GM12878 (cell line): Measurements from ENCODE around the gene OR6N1.

Source experiments
- TCF12 ChIP-seq: IDR thresholded peaks from 2 replicates; pipeline ENCODE4 v1.6.1; 2011; ENCODE audit warnings: low read depth, mild to moderate bottlenecking, low read length
- TF ChIP-seq, protein P1 (sequence below): IDR thresholded peaks from 2 replicates; pipeline ENCODE4 v1.6.1; 2011; ENCODE audit warnings: borderline replicate concordance, low read depth, mild to moderate bottlenecking, moderate library complexity, low read length; ENCODE audit not compliant: insufficient read depth, poor library complexity, severe bottlenecking

- TF ChIP-seq, protein P1, sequence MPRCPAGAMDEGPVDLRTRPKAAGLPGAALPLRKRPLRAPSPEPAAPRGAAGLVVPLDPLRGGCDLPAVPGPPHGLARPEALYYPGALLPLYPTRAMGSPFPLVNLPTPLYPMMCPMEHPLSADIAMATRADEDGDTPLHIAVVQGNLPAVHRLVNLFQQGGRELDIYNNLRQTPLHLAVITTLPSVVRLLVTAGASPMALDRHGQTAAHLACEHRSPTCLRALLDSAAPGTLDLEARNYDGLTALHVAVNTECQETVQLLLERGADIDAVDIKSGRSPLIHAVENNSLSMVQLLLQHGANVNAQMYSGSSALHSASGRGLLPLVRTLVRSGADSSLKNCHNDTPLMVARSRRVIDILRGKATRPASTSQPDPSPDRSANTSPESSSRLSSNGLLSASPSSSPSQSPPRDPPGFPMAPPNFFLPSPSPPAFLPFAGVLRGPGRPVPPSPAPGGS: no peak
- TF ChIP-seq TCF12: no peak
Measured at GRCh38 chr1:158821723-158822122, 49.7 kb upstream of the OR6N1 start.
